ENCODE data around the gene IRS1. TPM values are rescaled to one million over a fixed set of nuclear protein-coding genes. Genes with fewer than 3 reads are reported as not detected.

The IRS1 gene
- total RNA-seq, 5 donors from 2014 or later (not counting 1 experiment from before 2014, with no cell fraction given): 3.7 to 8.7 (median 6.7) TPM

Other genes with a start within 250 kb of the IRS1 start
- 10 to 100 TPM; 41.0 to 53.2 (median 47.8) TPM for gene RHBDD1, start 36.2 kb upstream of the IRS1 start, total RNA-seq

Measured in T-cell (primary cell).